ENCODE data around the gene ROR1. TPM values are rescaled to one million over a fixed set of nuclear protein-coding genes. Genes with fewer than 3 reads are reported as not detected.

Gene ROR1
- total RNA-seq, 1 donor from 2014 or later = 11.0 TPM

- Mint-ChIP-seq H3K4me1 (peaks cover 10% of the 10 kb centered on the region), H3K27ac (ENCODE audit: unreplicated experiment) (no peak overlapping the region), H3K9me3 (no peaks in the 10 kb centered on the region), H3K4me3 (no peak overlapping the region), H3K27me3 (ENCODE audit: low read depth) (no peaks in the 10 kb centered on the region), H3K36me3 (ENCODE audit: low read depth) (no peaks in the 10 kb centered on the region)
- no peak for TF ChIP-seq CTCF (conservative IDR thresholded peaks at IDR 0.05)
- DNase-seq (ENCODE audit: low read depth, low spot score) = no peak
Measured at GRCh38 chr1:63799307-63799706, 25.5 kb downstream of the ROR1 start.

GRCh38 chr1:63799820-63800219 lies 26.0 kb downstream of the ROR1 start:
- Mint-ChIP-seq H3K4me1 (peaks cover 12% of the 10 kb centered on the region), H3K27me3 (ENCODE audit: low read depth) (no peaks in the 10 kb centered on the region), H3K4me3 (no peak overlapping the region), H3K9me3 (no peaks in the 10 kb centered on the region), H3K27ac (ENCODE audit: unreplicated experiment) (no peak overlapping the region), H3K36me3 (ENCODE audit: low read depth) (no peaks in the 10 kb centered on the region)
- TF ChIP-seq CTCF (conservative IDR thresholded peaks at IDR 0.05) = no peak
- DNase-seq (ENCODE audit: low read depth, low spot score) = no peak

- peaks cover 21% of the 10 kb centered on the region for H3K4me1 Mint-ChIP-seq
- no peak overlapping the region for H3K27ac Mint-ChIP-seq (ENCODE audit: unreplicated experiment)
- no peaks in the 10 kb centered on the region for H3K9me3 Mint-ChIP-seq
- TF ChIP-seq CTCF (conservative IDR thresholded peaks at IDR 0.05) = no peak
- H3K4me3 Mint-ChIP-seq = no peak overlapping the region
- no peaks in the 10 kb centered on the region for H3K27me3 Mint-ChIP-seq (ENCODE audit: low read depth)
- no peak for DNase-seq (ENCODE audit: low read depth, low spot score)
- H3K36me3 Mint-ChIP-seq (ENCODE audit: low read depth) = no peaks in the 10 kb centered on the region
Measured at GRCh38 chr1:63802109-63802508, 28.3 kb downstream of the ROR1 start.

GRCh38 chr1:63804829-63805484 lies 31.1 kb downstream of the ROR1 start:
- no peaks in the 10 kb centered on the region for H3K9me3 Mint-ChIP-seq
- no peak overlapping the region for H3K27ac Mint-ChIP-seq (ENCODE audit: unreplicated experiment)
- TF ChIP-seq CTCF (conservative IDR thresholded peaks at IDR 0.05) = no peak
- H3K27me3 Mint-ChIP-seq (ENCODE audit: low read depth) = no peaks in the 10 kb centered on the region
- H3K36me3 Mint-ChIP-seq (ENCODE audit: low read depth) = no peaks in the 10 kb centered on the region
- no peak overlapping the region for H3K4me3 Mint-ChIP-seq
- peaks cover 30% of the 10 kb centered on the region for H3K4me1 Mint-ChIP-seq
- DNase-seq (ENCODE audit: low read depth, low spot score) = no peak

- no peaks in the 10 kb centered on the region for H3K27me3 Mint-ChIP-seq (ENCODE audit: low read depth)
- peaks cover 30% of the 10 kb centered on the region for H3K4me1 Mint-ChIP-seq
- no peak for DNase-seq (ENCODE audit: low read depth, low spot score)
- no peak overlapping the region for H3K27ac Mint-ChIP-seq (ENCODE audit: unreplicated experiment)
- H3K9me3 Mint-ChIP-seq = no peaks in the 10 kb centered on the region
- no peak overlapping the region for H3K4me3 Mint-ChIP-seq
- no peak for TF ChIP-seq CTCF (conservative IDR thresholded peaks at IDR 0.05)
- no peaks in the 10 kb centered on the region for H3K36me3 Mint-ChIP-seq (ENCODE audit: low read depth)
Measured at GRCh38 chr1:63807046-63807445, 33.2 kb downstream of the ROR1 start.

Data from neural crest cell (in vitro differentiated cells).